NCI-H82 treated with DMSO at 0.1 percent for 48 hours (cell line): ENCODE data around the gene FHOD3.

Experiments
- DNase-seq: peaks from one replicate; lab custom pipeline; 2025; ENCODE audit not compliant: unreplicated experiment; lab: John Stamatoyannopoulos, UW

FHOD3 gene

DNA sequence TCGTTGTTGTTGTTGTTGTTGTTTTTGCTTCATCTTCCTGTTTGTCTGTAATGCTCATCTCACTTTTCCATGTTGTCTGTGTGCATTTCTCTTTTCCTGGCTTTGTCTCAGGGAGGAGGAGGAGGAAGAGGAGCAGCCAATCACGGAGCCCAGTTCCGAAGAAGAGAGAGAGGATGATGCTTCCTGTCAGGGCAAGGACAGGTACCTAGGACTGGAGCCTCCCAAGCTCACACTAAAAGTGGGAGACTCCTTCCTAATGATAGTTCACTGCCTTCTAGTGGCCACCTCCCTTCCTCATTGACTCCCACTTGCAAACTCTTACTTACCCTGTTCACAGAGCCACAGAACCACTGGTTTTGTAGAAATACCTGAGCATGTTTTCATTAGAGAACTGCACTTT, 351.7 kb downstream of the FHOD3 start:
- no peak for DNase-seq

DNA sequence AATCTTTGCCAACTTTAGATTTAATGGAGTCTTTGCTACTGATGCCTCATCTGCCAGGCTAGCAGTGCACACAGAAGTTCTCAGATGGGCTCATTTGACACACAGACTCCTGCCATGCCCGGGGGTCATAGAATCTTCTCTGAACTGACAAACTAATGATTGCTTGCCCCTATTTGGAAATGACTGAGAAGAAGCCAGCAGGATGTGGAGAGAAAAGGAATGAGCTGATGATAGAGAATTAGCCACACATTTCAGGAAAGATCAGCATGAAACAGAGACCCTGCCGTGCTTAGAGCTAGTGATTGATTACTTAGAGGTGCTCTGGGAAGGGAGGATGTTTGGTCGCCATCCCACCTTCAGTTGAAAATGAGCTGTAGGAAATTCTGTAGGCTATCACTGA, 352.8 kb downstream of the FHOD3 start:
- DNase-seq, result no peak

DNA sequence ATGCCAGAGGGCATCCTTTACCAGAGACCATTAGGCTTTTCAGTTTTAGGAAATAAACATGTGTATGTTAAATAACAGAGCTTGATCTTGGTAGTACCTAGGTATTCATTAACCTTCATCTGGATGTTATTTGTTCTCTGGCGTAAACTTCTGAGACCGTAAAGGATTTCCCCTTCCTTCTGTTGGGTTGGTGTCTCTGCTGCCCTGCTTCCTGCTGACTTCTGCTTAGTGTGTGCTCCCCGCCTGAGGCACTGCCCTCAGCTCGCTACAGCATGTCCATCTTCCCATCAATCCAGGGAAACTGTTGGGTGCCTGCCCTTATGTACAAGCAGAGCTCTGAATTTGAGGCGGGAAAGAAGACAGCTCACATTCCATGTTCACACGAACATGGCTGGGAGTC, 353.4 kb downstream of the FHOD3 start:
- DNase-seq, result no peak

DNA sequence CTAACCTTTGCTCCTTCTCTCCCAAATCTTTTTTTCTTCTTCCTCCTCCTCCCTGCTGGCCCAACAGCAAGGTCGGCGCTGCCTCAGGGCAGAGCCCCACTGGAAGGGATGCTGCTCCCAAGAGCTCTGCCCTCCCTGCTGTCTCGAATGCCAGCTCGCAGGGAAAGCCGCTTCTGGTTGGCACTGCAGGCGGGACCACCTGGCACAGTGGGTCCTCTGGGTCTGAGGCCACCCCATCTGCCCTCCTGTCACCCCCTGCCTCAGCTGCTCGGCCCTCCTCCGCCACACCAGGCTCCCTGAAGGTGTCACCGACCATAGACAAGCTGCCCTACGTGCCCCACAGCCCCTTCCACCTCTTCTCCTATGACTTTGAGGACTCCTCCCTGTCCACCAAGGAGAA, 355.0 kb downstream of the FHOD3 start:
- DNase-seq, result no peak

DNA sequence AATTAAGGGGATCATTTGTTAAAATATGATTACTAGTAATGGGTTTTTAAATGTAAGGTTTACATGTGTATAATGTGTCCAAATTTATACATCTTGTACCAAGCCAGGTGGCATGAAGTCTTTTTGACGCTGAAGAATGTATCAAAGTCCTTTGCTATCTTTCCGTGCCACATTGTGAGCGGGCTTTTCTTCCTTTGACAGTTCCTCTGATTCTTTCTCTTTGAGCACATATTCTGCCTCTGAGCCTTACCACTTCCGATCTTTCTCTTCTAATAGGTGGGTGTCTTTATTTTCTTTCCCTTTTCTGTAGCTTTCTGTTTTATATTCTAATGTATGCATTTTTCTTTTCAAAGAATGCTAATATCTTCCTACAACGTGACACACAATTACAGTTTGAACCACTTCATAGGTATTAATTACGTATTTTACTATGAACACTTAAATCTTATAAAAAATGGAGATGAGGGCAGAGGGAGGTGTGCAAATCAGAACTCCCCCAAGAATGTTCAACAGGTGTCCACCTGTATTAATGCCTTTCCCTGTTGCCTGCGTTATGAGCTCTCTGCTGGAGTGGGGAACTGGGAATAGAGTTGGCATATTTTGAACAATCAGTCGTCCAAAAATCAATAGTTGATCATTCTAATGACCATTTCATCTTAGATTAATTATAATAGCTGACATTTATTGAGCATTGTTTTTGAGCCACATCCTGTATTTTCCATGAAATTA, 355.8 kb downstream of the FHOD3 start:
- no peak for DNase-seq

DNA sequence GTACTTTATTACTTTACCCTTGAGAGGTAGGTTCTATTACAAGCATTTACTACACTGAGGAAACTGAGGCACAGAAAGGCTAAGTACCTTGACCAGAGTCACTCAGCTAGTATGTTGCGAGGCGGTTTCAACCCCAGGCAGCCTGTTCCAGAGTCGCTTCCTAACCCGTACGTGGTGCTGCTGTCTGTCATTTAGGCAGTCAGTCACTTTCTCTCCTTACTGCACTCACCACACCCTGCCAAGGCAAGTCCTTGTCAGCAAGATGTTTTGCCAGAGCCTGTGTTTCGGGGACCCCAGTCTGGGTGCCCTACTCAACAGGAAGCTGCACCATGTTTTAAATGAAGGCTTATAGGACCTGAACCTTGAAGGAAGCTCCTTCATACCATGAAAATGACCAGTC, 356.4 kb downstream of the FHOD3 start:
- DNase-seq, result no peak

DNA sequence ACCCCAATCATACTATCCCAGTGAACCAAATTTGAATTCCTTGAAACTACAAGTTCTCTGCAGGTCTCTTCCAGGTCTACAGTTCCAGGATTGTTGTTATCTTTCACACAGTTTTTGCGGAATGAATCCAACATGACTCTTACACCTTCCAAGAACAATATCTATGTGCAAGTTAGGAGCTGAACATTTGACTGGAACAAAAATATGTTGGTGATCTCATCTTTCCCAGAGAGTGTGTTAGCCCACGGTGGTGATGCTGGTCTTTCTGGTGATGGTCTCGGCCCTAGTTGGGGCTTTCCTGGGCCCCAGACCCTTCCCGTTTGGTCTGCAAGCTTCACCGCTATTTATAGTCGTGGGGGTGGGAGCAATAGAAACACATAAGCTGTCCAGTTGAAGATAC, 357.6 kb downstream of the FHOD3 start:
- DNase-seq, result no peak

DNA sequence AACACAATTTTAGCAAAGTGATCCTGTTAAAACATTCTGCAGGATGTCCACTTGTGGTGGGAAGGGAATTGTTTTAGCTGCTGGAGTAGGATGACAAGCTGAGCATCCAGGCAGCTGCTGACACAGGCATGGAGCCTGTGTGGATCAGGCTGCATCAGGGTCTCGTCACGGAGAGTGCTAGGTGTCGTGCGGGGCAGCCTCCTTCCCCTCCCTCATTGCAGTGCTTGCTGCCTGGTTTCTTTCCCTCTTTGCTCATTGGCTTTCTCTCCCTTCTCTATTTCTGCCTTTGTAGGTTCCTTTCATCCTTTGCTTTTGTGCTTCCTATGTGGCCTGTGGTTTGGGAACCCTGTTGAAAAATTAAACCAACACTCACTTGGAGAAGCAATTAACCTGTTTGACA, 358.4 kb downstream of the FHOD3 start:
- no peak for DNase-seq

DNA sequence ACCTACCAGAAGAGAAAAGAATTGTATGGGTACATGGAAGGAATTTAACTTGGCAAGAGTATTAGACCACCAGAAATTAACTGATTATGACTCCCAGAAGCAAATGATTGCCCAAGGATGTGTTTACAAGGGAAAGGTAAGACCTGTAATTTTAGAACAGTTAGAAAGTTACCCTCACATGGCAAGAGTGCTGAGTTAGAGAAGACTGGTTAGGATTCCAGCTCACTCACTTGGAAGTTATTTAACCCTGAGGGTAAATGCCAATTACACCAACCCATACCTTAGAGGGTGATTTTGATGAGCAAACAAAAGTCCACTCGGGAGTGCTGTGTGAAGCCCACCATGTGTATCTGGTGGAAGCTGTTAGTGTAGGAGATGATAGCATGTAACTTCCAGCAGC, 361.1 kb downstream of the FHOD3 start:
- DNase-seq, result no peak

DNA sequence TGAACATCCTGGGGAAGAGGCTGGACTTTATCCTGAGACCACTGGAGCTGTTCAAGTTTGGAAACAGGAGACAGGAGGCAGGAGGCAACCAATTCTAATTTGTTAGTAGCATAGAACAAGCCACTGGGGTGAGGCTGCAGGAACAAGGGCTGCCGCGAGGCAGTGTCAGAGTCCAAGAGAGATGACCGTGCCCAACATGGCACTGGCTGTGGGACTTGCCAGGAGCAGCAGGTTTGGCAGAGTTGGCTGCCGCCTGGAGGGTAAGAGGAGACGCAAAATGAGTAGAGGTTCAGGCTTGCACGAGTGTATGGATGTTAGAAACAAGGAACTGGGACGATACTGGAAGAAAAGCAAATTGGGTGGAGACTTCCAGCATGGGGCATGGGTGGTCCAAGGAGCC, 362.8 kb downstream of the FHOD3 start:
- DNase-seq, result no peak

DNA sequence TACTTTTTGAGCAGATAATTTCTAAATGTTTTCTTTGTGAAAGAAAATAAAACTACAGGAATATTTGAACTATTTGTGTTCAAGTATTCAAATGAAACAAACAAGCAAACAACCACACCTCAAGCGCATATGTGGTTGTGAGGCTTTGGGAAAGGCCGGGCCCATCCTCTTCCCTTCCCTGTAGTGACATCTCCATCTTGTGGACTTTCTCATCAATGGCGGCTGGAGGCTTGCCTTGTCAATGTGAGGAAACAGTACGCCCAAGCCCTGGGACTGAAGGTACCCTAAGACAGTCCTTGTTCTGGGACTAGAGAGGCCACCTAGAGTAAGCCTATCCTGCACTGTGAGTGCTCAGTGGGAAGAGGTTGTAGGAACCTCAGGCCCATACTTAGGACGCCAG, 364.5 kb downstream of the FHOD3 start:
- DNase-seq, result no peak

DNA sequence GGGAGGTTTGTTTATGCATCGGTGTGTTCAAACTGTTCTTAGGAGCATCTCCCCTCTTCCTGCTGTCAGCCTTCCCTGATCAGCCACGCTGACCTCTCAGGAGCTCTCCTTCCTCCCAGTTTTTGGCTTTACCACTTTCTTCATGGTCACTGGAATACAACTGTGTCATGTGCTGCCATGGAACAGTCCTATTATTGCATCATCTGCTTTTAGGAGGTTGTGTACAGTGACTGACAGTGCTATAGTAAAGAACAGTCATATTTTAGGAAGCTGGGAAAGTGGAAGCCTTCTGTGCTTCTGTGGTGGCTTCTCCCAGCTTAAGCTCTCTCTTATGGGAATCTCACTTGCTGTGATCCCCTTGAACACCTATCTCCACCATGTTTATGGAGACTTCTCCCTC, 365.8 kb downstream of the FHOD3 start:
- no peak for DNase-seq

DNA sequence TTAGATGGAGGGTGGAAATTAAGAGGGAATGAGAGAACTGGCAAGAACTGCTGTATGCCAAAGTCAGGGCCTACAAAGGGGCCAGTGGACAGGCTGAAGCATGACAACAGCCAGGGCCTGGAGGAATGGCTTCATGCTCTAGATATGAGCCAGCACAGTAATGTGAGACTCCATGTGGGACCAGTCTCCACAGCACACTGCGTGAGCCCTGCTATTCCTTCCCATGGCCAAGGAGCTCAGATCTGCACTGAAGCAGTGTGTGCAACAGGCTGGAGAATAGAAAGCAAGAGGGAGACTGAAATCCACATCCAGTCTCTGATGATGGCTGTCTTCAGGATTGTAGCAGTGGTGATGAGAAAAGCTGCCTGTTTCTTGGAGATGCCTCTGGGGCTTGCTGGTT, 368.4 kb downstream of the FHOD3 start:
- no peak for DNase-seq

DNA sequence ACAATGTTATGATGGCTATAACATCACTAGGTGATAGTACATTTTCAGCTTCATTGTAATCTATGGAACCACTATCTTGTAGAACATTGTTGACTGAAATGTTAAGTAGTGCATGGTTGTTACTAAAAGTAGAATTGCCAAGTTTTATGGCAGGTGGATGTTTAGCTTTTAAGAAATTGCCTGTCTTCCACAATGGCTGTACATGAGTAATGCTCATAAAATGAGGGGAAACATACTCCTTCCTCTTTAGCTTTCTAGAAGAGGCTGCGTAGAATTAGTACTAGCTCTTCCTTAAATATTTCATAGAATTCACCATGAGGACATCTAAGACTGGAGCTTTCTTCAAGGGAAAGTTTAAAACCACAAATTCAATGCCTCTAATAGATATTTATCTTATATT, 370.3 kb downstream of the FHOD3 start:
- no peak for DNase-seq

DNA sequence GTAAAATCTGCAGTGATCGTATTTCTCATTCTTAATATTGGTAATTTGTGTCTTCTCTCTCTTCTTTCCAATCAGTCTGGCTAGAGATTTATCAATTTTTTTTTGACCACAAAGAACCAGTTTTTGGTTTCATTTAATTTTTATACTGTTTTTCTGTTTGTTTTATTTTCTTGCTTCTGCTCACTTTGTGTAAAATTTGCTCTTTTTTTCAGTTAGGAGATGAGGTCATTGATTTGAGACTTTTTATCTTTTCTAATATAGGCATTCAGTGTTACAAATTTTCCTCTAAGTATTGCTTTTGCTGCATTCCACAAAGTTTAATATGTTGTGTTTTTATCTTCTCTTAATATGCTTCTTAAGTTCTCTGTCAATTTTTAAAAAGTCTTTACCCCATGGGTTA, 370.8 kb downstream of the FHOD3 start:
- DNase-seq, result no peak

DNA sequence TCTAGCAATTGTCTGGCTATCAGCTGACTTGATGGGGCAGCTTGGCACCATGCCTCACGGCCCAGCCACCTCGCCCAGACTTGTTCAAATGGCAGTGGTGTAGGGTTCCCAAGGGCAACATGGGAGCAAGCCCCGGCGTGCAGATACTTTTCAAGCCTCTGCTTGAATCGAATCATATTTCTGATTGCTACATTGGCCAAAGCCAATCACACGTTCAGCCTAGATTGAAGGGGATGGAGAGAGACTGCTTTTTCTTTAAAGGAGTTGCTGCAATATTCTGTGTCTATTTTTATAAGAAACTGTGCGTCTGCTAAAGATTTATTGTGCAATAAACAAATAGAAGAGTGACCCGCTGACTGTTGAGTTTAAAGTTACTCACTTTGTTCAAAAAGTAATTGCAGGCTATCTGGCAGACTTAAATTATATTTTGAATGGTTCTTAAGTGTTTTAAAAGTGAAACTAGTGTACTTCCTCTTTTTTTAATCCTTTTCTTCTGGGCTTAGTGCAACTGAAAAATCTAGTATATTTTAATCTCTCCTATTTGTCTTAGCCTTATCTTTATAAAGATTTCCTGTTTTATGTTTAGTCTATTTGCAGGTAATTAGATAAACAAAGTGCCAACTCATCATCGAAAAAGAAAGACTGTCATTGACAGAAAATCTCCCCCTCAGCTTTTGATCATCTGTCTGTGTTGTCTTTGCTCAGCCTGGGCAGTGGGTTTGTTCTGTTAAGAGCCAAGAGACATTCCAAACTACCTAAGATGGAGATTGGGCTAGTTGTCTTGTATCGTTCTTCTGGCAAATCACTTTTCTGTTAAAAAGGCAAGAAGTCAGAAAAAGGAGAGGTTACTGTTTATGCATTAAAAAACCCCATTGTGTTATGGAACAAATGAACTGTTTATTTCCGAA, 375.2 kb downstream of the FHOD3 start:
- DNase-seq, result no peak

DNA sequence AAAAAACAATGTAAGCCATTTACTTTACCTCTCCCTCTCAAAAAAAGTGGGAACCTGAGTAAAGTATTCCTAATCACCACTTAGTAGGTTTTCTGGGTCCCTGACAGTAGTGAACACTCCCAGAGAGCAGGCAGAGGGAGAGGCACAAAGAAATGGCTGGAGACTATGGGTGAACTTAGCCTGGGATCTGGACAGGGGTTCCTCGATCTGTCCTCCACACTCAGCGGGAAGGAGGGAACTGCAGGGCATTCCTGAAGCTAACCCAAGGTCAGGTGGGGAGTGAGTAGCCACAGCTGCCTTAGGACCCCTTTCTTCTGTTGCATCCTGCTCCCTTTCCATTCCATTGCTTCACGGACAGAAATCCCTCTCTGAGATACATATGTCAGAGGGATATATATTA, 375.9 kb downstream of the FHOD3 start:
- no peak for DNase-seq

DNA sequence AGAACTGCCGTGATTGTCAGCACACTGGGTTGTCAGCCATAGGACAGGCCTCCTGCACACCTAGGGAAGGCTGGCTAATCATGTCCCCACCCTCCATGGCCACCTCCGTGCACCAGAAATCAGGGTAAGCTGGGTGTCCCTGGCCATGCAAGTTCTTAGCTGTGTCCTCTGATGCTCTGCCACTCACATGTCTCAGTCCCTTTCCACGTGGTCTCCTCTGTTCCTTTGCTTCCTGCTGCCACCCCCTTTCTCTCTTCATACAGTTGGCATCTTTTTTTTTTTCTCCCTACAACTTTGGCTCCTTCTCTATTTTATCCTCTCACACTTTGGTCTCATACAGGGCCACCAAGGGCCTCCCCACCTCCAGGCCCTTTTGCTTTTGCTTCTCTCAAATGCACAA, 377.6 kb downstream of the FHOD3 start:
- DNase-seq, result no peak

DNA sequence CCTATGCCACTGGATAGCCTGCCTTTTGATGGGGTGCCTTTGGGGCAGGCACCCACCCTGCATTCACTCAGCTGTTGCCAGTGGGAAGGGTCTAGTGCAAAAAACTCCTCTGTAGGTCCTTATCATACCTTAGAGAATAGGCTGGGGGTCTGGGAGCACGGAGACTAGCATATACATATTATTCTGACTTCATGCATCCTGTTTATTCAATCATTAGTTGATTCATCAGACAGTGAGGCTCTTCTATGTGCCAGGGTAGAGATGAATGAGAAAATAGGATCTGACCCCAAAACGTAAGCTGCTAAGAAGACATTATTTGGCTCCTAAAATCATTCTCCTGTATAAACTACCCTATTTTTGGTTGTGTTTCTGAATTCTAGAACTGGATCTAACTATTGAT, 378.0 kb downstream of the FHOD3 start:
- no peak for DNase-seq

DNA sequence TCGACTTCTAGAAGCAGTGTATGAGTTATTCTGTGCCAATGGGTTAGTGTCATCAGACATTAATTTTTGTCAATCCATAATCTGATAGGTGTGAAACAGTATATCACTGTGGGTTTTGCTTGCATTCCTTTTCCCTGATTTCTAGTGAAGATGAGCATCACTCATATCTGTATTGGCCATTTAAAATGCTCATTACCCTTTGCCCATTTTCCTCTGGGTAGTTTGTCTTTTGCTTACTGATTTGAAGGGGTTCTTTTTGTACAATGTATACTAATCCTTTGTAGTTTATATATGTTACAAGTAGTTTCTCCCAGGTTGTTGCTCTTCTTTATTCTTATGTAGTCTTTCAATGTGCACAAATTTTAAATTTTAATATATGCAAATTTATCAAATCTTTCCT, 379.1 kb downstream of the FHOD3 start:
- DNase-seq, result no peak

DNA sequence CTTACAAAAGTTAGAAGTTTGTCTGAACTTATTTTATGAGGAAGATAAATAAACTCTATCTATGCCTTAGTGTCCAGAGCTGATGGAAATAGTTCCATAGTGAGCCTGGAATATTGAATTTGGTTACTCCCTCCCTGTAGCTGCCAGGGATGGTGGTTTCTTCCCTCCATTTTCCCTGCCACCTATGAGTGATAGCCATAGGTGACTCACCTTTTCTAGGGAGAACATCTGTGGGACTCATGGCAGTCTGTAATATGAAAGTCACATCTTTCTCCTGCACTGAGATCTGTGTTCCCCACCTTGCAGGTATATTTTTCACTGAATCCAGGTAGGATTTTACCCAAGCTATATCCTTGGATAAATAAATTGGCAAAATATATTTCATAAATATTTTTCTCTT, 382.5 kb downstream of the FHOD3 start:
- no peak for DNase-seq

DNA sequence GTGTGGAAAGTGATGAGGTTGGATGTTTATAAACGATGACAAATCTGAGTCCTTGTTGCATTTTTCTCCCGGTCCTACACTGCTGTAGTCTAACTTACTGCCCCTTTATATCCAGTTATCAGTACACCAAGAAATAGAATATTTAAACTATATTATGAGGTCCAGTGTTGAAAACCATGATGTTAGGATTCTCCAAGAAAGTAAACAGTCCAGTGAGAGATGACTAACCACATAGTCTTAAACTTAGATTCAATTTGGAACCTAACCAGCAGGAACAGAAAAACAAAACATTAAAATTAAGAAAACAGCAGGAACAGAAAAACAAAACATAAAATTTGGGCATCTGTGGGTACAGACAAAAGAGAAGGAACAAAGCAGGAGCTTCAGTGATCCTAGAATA, 388.1 kb downstream of the FHOD3 start:
- DNase-seq, result no peak
